Neural cell (in vitro differentiated cells): ENCODE results near the gene JDP2.

Experiments
- CTCF ChIP-seq: fragments of 450-650 bp; IDR thresholded peaks from 2 replicates; pipeline ENCODE4 v1.5.1; 2014; ENCODE audit warnings: antibody characterized with exemption, mild to moderate bottlenecking, moderate library complexity; ENCODE audit not compliant: poor library complexity, severe bottlenecking
- EP300 ChIP-seq: fragments of 450-650 bp; conservative IDR thresholded peaks from 2 replicates; pipeline ENCODE4 v1.6.1; 2014; ENCODE audit warnings: antibody characterized with exemption, mild to moderate bottlenecking, moderate library complexity; ENCODE audit not compliant: poor library complexity, severe bottlenecking
- EZH2 ChIP-seq: fragments of 200-600, 300-800 bp; shearing (Covaris generic), sonication (generic); IDR thresholded peaks from 2 replicates; pipeline ENCODE4 v1.6.1; 2014; ENCODE audit warnings: antibody characterized with exemption, low read length, borderline replicate concordance, mild to moderate bottlenecking; ENCODE audit not compliant: insufficient read depth, poor library complexity, severe bottlenecking
- MXI1 ChIP-seq: fragments of 450-650 bp; conservative IDR thresholded peaks from 2 replicates; pipeline ENCODE4 v1.6.1; 2014; ENCODE audit warnings: antibody characterized with exemption, mild to moderate bottlenecking; ENCODE audit not compliant: poor library complexity, severe bottlenecking
- POLR2AphosphoS5 ChIP-seq: IDR thresholded peaks from 2 replicates; pipeline ENCODE4 v1.6.1; 2012
- RAD21 ChIP-seq: fragments of 450-650 bp; conservative IDR thresholded peaks from 2 replicates; pipeline ENCODE4 v1.6.1; 2014; ENCODE audit warnings: antibody characterized with exemption, mild to moderate bottlenecking, moderate library complexity
- REST ChIP-seq: IDR thresholded peaks from 2 replicates; pipeline ENCODE4 v1.6.1; 2012; ENCODE audit warnings: borderline replicate concordance
- SMC3 ChIP-seq: fragments of 450-650 bp; conservative IDR thresholded peaks from 2 replicates; pipeline ENCODE4 v1.6.1; 2014; ENCODE audit warnings: antibody characterized with exemption, mild to moderate bottlenecking, moderate library complexity; ENCODE audit not compliant: poor library complexity
- TAF1 ChIP-seq: IDR thresholded peaks from 2 replicates; pipeline ENCODE4 v1.6.1; 2012; ENCODE audit warnings: low read depth

- TF ChIP-seq CTCF (no peak), POLR2AphosphoS5 (no peak), EP300 (no peak), TAF1 (no peak), RAD21 (no peak), REST (no peak), EZH2 (no peak), SMC3 (no peak), MXI1 (no peak)
Measured at GRCh38 chr14:75470238-75470797, 42.5 kb downstream of the JDP2 start.
